Measurements from ENCODE around the gene MLN. TPM values are rescaled to one million over a fixed set of nuclear protein-coding genes. Genes with fewer than 3 reads are reported as not detected.
A peak's percentile ranks its signal among the peaks of the same experiment; 100 is the strongest.

Gene MLN
- total RNA-seq, 4 donors from 2014 or later = not detected

GRCh38 chr6:33845031-33845745 lies 41.4 kb upstream of the MLN start:
- Histone ChIP-seq H3K4me1 (peaks cover 0 to 5% (median 0%) of the 10 kb centered on the region in 4 donors), H3K36me3 (no peaks in the 10 kb centered on the region), H3K27ac (no peak overlapping the region), H3K4me3 (no peak overlapping the region), H3K9me3 (no peaks in the 10 kb centered on the region), H3K27me3 (no peaks in the 10 kb centered on the region)
- TF ChIP-seq CTCF (IDR thresholded peaks at IDR 0.05) (no peak), POLR2A (IDR thresholded peaks at IDR 0.05) (no peak)
- DNase-seq = no peak

- Histone ChIP-seq H3K27me3 (no peaks in the 10 kb centered on the region), H3K4me3 (no peak overlapping the region), H3K36me3 (no peaks in the 10 kb centered on the region), H3K4me1 (peaks cover 0 to 19% (median 0%) of the 10 kb centered on the region in 4 donors), H3K27ac (no peak overlapping the region), H3K9me3 (no peaks in the 10 kb centered on the region)
- no peak for DNase-seq
- no peak for TF ChIP-seq POLR2A (IDR thresholded peaks at IDR 0.05)
- TF ChIP-seq CTCF (IDR thresholded peaks at IDR 0.05) = no peak
Measured at GRCh38 chr6:33843131-33844121, 39.6 kb upstream of the MLN start.

DNA sequence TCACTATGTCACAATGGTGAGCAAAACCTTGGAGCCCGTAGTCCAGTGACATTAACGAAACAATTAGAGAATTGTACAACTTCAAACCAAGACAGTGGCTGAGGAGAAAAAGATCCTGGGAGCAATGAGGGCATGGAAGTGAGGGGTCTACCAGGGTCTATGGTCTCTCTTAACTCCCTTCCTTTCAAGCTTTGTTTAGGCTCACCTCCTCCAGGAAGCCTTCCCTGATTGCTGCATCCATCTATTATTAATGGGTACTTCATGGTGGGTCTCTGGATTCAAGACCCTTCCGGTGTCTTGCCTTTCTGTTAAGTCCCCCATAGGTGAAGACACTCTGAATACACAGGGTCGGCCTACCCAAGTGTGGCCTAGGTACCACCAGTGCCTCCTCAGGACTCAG lies 38.1 kb upstream of the MLN start:
- H3K27ac ChIP-seq = no peak overlapping the region
- H3K4me1 ChIP-seq = peaks cover 0 to 23% (median 0%) of the 10 kb centered on the region in 4 donors
- TF ChIP-seq CTCF (IDR thresholded peaks at IDR 0.05) (no peak), POLR2A (IDR thresholded peaks at IDR 0.05) (no peak)
- no peak overlapping the region for H3K4me3 ChIP-seq
- H3K27me3 ChIP-seq = no peaks in the 10 kb centered on the region
- no peaks in the 10 kb centered on the region for H3K9me3 ChIP-seq
- DNase-seq = no peak
- no peaks in the 10 kb centered on the region for H3K36me3 ChIP-seq

GRCh38 chr6:33841070-33841469 lies 37.3 kb upstream of the MLN start:
- no peak for DNase-seq
- Histone ChIP-seq H3K9me3 (no peaks in the 10 kb centered on the region), H3K27ac (no peak overlapping the region), H3K4me1 (peaks cover 0 to 23% (median 0%) of the 10 kb centered on the region in 4 donors), H3K27me3 (no peaks in the 10 kb centered on the region), H3K4me3 (no peak overlapping the region), H3K36me3 (no peaks in the 10 kb centered on the region)
- TF ChIP-seq CTCF (IDR thresholded peaks at IDR 0.05) (no peak), POLR2A (IDR thresholded peaks at IDR 0.05) (no peak)

GRCh38 chr6:33840048-33840926 lies 36.5 kb upstream of the MLN start:
- Histone ChIP-seq H3K27ac (peak overlapping the region in 1 of 4 donors; percentile 30), H3K4me3 (no peak overlapping the region), H3K27me3 (no peaks in the 10 kb centered on the region), H3K9me3 (no peaks in the 10 kb centered on the region), H3K4me1 (peaks cover 0 to 23% (median 0%) of the 10 kb centered on the region in 4 donors), H3K36me3 (no peaks in the 10 kb centered on the region)
- TF ChIP-seq CTCF (IDR thresholded peaks at IDR 0.05) (no peak), POLR2A (IDR thresholded peaks at IDR 0.05) (no peak)
- DNase-seq = peak in 1 of 3 donors; percentile 54

Measured in Peyer's patch (tissue), 4 donors.